Head of caudate nucleus (tissue), 42 donors: ENCODE measurements around the gene OLFM1.
"Not testable (repeated sequence)": the region's sequence is repeated elsewhere in the genome, so short reads cannot be mapped to it uniquely, and the experiment has no call there.

Experiments used
- DNase-seq, 42 donors: peaks; one replicate each; pipeline versions ENCODE4 v3.0.0 to v3.0.0-alpha.2; 2020 to 2021; ENCODE audit warnings: mixed read lengths in 7 of 42
- intact Hi-C: fragments of 100-400 bp; cut with DNase I; formaldehyde crosslinking; loops from one replicate; pipeline ENCODE4 v1.15.0; 2022

Gene OLFM1

DNA sequence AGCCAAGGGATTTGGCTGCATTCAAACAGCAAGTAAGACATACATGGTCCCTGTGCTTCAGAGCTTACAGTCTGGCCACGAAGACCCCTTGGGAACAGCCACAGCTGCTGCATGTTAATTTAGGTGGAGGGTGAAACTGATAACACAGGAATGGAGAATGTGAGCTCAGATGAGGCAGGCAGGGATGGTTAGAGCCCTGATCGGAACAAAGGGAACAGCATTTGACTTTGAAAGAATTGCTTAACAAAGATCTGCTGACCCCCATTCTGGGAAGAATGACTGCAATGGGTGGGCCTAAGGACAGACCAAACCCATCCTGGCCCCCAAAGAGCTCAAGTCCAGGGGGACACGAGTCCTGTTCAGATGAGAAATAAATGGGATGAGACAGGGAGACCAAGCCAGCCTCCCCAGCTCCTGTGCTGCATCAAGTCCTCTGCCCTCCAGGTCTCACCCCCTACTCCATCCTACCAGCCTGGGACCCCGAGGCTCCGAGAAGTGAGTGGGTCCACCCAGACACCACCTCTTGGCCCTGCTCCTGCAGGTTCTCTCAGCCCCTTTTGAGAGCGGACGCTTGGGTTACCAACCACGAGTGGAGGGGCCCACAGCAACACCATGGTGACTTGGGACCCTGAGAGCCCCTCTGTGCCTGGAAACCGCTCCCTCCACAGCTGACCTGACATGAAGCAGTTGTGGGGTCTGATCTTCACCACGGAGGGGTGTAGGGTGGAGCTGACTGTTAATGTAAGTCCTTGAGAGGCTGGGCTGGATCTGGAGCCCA, 50.8 kb downstream of the OLFM1 start:
- no peak for DNase-seq
- intact Hi-C loops: no loop called here

DNA sequence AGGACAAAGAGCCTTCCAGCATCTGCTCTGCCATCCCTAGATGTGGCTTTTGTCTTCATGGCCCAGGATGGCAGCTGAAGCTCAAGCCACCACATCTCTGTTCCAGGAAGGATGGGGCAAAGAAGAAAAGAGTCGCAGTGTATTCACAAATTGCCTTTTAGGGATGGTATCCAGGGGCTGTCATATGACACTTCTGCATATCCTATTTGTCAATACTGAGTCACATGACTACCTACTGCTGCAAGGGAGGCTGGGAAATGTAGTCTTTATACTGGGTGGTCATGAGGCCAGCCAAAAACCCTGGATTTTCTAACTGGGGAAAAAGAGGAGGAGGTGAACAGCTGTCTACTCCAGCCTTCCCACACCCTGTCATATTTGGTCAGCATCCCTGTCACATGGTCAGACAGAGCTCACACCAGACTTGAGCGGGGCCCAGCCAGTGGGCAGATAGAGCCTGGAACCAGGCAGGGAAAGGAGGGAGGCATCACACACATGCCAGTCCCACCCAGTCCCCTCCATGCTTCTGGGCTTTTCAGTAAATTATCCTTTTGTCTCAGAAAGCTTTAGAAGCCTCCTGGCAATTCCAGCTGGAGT, 52.0 kb downstream of the OLFM1 start:
- no peak for DNase-seq
- intact Hi-C loops: no loop called here

DNA sequence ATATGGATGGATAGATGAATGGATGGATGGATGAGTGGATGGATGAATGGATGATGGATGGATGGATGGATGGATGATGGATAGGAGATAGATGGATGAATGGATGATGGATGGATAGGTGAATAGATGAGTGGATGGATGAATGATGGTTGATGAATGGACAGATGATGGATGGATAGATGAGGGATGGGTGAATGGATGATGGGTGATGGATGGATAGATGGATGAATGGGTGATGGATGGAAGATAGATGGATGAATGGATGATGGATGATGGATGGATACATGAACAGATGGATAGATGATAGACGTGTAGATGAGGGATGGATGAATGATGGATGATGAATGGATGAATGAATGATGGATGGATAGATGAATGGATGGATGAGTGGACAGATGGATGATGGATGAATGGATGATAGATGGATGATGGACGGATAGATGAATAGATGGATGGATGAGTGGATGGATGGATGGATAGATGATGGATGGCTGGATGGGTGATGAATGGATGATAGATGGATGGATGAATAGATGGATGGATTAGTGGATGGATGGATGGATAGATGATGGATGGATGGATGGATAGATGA, 53.8 kb downstream of the OLFM1 start:
- DNase-seq: no peak
- intact Hi-C loops: no loop called here

DNA sequence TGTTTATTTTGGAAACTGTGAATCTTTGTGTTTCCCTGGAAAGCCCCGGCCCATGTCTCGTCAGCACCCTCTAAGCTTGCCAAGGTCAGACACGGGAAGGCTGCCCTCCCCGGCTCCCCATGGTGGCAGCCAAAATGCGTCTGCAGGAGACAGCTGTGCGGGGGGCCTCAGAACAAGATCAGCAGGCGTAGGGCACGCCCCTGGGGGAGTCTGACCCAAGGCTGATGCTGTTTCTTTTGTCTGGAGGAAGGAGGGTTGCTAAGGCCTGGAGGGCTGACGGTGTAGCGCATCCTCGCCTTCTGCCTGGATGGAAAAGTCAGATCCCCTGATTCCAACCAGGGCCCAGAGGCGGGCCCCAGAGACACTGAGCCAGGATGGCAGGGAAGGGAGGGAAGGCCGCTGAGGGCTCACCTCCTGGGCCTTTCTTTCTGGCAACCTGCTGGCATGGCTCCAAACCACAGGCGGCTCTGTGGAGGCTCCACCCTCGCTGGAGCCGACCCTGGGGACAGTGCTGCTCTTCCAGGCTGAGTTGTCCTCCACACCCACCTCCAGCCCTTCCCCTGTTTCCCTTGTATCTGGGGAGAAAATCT, 57.2 kb downstream of the OLFM1 start:
- DNase-seq: no peak
- intact Hi-C loops: no loop called here

GRCh38 chr9:135145312-135145711, 57.8 kb downstream of the OLFM1 start:
- DNase-seq: no peak
- intact Hi-C loops: no loop called here

GRCh38 chr9:135146241-135146640, 58.8 kb downstream of the OLFM1 start:
- intact Hi-C loops: no loop called here
- DNase-seq: no peak

DNA sequence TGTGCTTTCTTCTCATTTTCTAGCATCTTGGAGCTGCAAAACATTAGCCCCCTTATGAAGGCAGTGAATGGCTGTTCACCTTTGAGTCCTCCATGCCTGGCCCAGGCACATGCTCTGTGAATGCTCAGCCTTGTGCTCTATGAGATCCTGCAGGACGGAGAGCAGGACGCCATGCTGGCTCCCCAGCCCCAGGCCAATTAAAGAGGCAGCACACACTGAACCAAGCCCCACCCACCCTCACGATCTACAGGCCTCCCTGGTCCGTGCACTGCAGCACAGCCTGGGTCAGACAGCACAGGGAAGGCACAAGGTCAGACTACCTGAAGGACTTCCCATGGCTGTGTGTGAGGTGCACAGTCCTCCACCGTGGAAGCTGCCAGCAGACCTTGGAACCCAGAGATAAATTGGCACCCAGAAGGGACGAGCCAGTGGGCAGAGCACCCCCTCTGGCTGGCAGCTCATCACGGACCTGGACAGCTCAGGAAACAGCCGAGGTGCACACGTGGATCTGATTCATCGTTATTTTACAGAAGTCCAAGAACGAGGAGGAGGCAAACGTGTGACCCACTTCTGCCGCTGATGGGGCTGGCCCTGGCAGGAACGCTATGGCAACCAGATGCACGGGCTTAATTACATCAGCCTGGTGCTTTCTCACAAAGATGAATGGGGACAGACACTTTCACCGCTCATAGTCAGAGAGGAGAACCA, 59.5 kb downstream of the OLFM1 start:
- peak in 10 of 42 donors; percentile 16 to 59 (median 23) for DNase-seq
- intact Hi-C loops: no loop called here

DNA sequence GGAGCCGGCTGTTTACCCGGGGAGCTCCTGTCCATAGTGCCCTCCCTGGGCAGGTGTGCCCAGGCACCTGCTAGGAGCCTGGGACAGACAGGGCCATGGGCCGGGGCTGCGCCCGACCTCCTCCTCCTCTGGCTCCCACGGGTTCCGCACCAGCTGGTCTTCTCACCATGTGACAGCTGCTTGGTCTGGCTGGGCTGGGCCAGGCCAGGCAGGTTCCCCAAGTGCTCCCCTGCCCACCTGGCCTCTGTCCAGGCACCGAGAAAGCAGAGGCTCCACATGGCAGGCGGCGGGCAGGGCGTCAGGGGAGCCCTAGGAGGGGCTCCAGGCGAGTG, 60.0 kb downstream of the OLFM1 start:
- no peak for DNase-seq
- intact Hi-C loops: no loop called here

GRCh38 chr9:135147938-135148337, 60.5 kb downstream of the OLFM1 start:
- DNase-seq: no peak
- intact Hi-C loops: no loop called here

DNA sequence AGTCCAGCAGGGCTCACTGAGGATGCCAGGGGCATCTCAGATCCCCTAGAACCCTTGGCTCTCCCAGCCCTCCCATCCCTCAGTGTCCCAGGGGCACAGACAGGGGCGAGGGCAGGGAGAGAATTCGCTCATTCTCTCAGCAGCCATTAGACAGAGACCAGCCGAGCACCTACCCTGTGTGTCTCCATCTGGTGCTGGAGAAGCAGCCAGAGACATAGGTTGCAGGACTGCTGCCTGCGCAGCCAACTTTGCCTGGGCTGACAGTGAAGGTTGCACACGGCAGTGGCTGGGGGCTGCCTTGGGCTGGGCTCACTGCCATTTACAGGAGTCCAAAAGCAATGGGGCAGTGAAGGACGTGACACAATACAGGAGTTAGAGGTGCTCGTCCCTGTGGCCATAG, 60.9 kb downstream of the OLFM1 start:
- DNase-seq: no peak
- intact Hi-C loops: no loop called here

- DNase-seq, intact Hi-C loops: not testable (repeated sequence)
These were observed 62.4 kb downstream of the OLFM1 start for GRCh38 chr9:135149901-135150300.

DNA sequence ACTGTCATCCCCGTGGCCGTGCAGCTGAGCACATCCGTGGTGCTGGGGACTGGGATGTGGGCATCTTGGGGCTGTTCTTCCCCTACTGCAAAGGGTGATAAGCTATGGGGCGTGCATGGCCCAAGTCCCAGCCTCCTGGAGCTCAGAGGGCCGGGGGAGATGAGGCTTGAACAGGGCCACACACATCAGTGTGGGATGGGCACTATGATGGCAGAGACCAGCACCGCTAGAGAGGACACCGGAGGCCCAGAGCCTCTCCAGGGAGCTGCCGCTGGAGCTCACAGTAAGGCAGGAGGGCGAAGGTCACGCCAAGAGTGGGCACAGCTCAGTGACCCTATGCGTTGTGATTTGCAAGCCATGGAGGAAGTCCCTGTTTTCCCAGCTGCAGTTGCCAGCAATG, 63.5 kb downstream of the OLFM1 start:
- intact Hi-C loops: no loop called here
- DNase-seq: no peak

GRCh38 chr9:135151757-135152613, 64.5 kb downstream of the OLFM1 start:
- intact Hi-C loops: no loop called here
- no peak for DNase-seq

DNA sequence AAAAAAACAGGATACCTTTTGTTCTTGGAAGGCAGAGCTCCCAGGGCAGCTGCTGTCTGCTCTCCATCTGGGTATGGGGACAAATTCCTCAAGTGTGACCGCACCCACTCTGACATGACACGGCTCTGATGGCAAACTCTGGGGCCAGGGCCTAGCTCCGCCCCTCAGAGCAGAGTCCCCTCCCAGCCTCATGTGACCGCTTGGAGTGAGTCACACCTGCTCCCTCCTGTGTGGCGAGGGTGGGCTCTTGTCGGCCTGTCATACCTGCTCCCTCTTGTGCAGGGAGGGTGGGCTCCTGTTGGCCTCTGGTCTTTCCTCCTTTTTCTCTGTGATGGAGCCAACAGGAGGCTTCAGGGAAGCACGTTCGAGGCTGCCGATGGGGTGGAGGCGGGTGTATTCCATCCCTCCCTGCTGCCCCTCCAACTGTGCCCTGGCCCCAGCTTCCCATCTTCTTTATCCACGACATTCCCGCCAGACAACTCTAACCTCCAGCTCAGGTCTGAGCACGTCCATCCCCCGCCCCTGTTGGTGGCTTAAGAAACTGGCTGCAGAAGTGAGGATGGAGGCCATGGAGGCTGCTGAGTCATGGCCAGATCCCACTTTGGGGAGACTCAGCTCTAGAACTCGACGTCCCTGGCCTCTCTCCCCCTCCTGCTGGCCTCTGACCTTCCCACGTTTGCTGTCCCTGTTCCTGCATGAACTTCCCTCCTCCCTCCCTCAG, 65.3 kb downstream of the OLFM1 start:
- no peak for DNase-seq
- intact Hi-C loops: no loop called here

GRCh38 chr9:135154050-135154615, 66.7 kb downstream of the OLFM1 start:
- intact Hi-C loops: no loop called here
- no peak for DNase-seq

DNA sequence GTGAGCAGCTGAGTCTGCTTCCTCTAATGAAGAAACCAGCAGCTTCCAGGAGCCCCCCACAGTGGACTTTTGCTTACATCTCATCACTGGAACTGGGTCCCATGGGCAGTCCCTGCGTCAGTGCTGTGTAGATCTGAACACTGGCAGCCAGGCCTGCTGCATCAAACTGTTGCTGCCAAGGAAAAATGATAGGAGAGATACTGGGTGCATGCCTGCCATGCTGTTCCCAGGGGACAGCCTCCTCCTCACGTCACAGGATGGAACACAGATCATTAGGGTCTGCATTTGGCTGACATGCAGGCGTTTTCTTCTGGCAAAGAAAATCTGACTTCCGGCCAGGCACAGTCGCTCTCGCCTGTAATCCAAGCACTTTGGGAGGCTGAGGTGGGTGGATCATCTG, 67.9 kb downstream of the OLFM1 start:
- intact Hi-C loops: no loop called here
- DNase-seq: no peak

DNA sequence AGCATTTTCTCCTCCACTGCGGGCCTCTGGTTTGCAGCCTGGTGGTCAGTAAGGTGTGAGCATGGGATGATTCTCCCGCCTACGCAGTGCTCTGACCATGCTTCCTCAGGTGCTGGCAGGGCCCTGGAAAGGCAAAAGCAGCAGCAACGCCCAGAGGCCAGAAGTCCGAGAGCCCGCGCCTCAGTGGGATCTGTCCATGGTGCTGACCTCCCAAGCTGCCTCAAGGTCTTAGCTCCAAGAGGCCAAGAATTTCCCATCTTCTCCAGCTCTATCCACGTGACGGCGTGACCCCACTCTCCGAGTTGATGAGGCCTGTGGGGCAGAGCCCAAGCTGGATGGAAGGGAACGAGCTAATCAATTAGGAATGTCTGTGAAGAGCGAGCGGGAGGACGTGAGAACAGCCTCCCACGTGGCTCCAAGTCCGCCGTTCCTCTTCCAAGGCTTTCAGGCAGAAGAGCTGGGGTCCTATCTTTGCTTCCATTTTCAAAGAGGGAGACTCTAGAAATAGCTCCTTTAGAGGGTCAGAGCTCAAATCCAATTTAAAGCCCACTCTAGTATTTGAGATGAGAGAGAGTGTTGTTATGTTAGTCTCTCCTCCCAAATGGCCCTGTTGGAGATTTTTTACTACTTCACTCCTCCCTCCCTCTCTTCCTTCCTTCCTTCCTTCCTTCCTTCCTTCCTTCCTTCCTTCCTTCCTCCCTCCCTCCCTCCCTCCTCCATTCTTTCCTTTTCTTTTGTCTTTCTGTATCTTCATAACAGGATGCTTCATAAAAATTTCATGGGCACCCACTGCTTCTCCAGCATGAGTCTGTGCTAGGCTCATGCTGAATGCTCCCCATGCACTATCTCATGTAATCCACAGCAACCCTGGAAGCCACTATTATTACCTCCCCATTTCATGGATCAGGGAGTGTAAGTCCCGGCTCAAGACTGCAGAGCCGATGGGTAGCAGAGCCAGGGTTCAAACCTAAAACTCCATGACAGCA, 69.3 kb downstream of the OLFM1 start:
- intact Hi-C loops: no loop called here
- DNase-seq: peak in 19 of 42 donors; percentile 11 to 64 (median 37)
